Activated CD4-positive, alpha-beta T cell treated with anti-CD3 and anti-CD28 coated beads, Interleukin-2, amount 10 ng/mL, durations not matched to agents 24 days and 14 days (primary cell): ENCODE measurements around the gene FCHO1. TPM values are rescaled to one million over a fixed set of nuclear protein-coding genes. Genes with fewer than 3 reads are reported as not detected.
A peak's percentile ranks its signal among the peaks of the same experiment; 100 is the strongest.

Source experiments
- DNase-seq: peaks from one replicate; pipeline ENCODE4 v3.0.0; 2022
- H3K27ac Mint-ChIP-seq: one replicate; pipeline ENCODE4 v1.8.0; 2022; ENCODE audit warnings: mild to moderate bottlenecking, mixed read lengths
- H3K27me3 Mint-ChIP-seq: one replicate; pipeline ENCODE4 v1.8.0; 2022; ENCODE audit warnings: mixed read lengths
- H3K36me3 Mint-ChIP-seq: one replicate; pipeline ENCODE4 v1.8.0; 2022; ENCODE audit warnings: low read depth, mild to moderate bottlenecking, mixed read lengths
- H3K4me1 Mint-ChIP-seq: one replicate; pipeline ENCODE4 v1.8.0; 2021; ENCODE audit warnings: mixed read lengths
- H3K4me3 Mint-ChIP-seq: one replicate; pipeline ENCODE4 v1.8.0; 2022; ENCODE audit warnings: mild to moderate bottlenecking, moderate library complexity, mixed read lengths
- H3K9me3 Mint-ChIP-seq: one replicate; pipeline ENCODE4 v1.8.0; 2021; ENCODE audit warnings: mixed read lengths
- intact Hi-C: fragments of 100-400 bp; cut with micrococcal nuclease; formaldehyde crosslinking; loops from one replicate; pipeline ENCODE4 v1.15.1; 2023
- total RNA-seq: library from RNA; stranded (reverse); gene quantifications from 2 replicates; pipeline ENCODE4 v1.2.3, GENCODE V29; 2022

FCHO1 gene
- total RNA-seq, 1 donor from 2014 or later = 91.9 TPM

- peaks cover 5% of the 10 kb centered on the region for H3K4me1 Mint-ChIP-seq
- DNase-seq = no peak
- H3K27me3 Mint-ChIP-seq = no peaks in the 10 kb centered on the region
- peaks cover 73% of the 10 kb centered on the region for H3K36me3 Mint-ChIP-seq
- H3K9me3 Mint-ChIP-seq = no peaks in the 10 kb centered on the region
- H3K4me3 Mint-ChIP-seq = no peak overlapping the region
- no peak overlapping the region for H3K27ac Mint-ChIP-seq
- intact Hi-C loops = no loop called here
Observed at GRCh38 chr19:17829855-17830566, 78.7 kb downstream of the FCHO1 start.

DNA sequence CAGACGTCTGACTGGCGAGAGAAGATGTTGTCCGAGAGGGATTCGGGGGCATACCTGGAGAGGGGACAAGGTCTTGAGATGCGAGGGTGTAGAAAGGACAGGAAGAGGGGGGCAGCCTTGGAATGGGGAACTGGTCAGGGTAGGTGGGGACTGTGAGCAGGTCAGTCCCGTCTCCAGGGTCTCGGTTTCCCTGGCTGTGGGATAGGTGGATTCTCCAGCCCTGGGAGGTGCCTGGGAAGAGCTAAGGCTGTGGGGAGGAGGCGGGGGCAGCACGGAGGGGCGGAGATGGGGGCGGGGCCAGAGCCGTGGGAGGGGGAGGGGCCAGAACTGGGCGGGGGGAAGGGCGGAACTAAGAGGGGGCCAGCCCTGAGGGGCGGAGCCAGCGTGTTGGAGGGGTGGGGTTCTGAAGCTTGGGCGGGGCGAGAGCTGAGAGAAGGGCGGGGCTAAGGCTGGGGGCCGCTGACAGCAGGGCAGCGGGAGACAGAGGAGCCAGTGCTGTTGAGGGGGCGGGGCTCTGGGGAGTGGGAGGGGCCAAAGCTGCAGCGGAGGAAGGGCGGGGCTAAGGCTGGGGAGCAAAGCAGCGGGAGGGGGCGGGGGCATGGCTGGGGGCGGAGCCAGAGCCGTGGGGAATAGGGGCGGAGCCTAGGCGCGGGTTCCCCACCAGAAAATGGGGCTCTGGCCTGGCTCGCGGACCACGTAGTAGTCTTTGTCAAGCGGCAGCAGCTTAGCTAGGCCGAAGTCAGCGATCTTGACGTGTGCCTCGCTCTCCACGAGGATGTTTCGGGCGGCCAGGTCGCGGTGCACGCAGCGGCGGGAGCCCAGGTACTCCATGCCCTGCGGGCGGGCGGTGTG, 79.5 kb downstream of the FCHO1 start:
- intact Hi-C loops = no loop called here
- peak; percentile 79 for DNase-seq
- Mint-ChIP-seq H3K4me3 (no peak overlapping the region), H3K27me3 (no peaks in the 10 kb centered on the region), H3K27ac (no peak overlapping the region), H3K4me1 (peaks cover 11% of the 10 kb centered on the region), H3K36me3 (peaks cover 76% of the 10 kb centered on the region), H3K9me3 (peaks cover 6% of the 10 kb centered on the region)

DNA sequence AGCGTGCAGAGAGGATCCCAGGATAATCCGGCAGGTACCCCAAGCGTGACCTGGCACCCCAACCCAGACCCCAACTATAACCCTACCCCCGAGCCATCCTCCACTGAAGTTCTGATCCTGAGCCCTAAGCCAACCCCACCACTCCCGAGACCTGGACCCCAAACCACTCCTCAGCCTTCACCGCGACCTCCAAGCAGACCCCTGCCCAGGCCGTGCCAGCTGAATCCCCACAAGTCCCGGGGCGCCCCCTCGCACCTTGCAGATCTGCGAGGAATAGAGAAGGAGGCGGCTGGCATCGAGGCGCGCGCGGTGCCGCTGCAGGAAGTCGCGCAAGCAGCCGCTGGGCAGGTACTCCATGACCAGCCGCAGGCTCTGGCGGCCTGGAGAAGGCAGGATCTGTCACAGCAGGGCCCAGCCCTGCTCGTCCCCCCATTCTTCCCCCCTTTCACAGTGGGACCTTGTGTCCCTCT, 80.2 kb downstream of the FCHO1 start:
- H3K4me3 Mint-ChIP-seq = no peak overlapping the region
- peaks cover 6% of the 10 kb centered on the region for H3K9me3 Mint-ChIP-seq
- peaks cover 15% of the 10 kb centered on the region for H3K4me1 Mint-ChIP-seq
- no peak for DNase-seq
- H3K36me3 Mint-ChIP-seq = peaks cover 82% of the 10 kb centered on the region
- no peak overlapping the region for H3K27ac Mint-ChIP-seq
- intact Hi-C loops = no loop called here
- H3K27me3 Mint-ChIP-seq = no peaks in the 10 kb centered on the region

GRCh38 chr19:17832443-17833208, 81.3 kb downstream of the FCHO1 start:
- Mint-ChIP-seq H3K4me3 (no peak overlapping the region), H3K36me3 (peaks cover 87% of the 10 kb centered on the region), H3K9me3 (peaks cover 6% of the 10 kb centered on the region), H3K27me3 (no peaks in the 10 kb centered on the region), H3K27ac (no peak overlapping the region), H3K4me1 (peaks cover 19% of the 10 kb centered on the region)
- DNase-seq = no peak
- intact Hi-C loops = no loop called here

- peaks cover 6% of the 10 kb centered on the region for H3K9me3 Mint-ChIP-seq
- no peak overlapping the region for H3K27ac Mint-ChIP-seq
- DNase-seq = no peak
Observed at GRCh38 chr19:17834350-17835181, 83.3 kb downstream of the FCHO1 start.

DNA sequence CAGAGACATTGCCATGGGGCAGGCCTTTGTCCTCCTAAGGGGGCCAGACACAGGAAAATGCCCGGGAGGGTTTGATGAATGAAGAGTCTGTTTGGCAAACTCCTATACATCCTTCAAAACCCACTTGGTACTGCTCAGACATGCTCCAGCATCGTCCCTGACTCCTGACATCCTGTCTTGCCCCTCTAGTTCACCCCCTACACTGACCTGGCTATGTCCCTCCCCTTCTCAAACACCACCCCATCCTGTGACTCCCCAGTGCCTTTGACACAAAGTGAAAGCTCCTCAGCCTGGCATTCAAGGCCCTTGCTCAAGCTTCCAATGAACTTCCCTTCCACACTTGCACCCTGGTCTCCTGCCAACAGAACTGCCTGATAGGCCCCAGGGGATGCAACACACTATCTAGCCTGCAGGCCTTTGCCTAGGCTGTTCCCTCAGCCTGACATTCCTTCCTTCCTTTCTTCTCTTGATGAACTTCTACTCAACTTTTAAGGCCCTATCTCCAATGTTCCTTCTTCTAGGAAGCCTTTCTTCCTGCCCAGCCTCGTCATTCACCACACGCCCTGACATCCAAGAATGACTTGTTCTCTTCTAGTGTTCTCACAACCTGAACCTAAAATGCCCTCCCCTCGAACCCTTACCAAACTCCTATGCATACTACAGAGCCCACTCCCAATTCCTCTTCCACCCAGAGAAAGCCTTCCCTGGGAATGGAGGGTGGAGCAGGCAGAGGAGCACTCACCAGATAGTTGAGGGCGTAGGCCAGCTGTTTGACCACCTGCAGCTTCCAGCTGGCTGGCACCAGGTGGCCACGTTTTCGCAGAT, 84.1 kb downstream of the FCHO1 start:
- intact Hi-C loops = no loop called here
- Mint-ChIP-seq H3K9me3 (peaks cover 6% of the 10 kb centered on the region), H3K27ac (peak overlapping the region; percentile 54), H3K4me1 (peaks cover 16% of the 10 kb centered on the region), H3K27me3 (no peaks in the 10 kb centered on the region), H3K36me3 (peaks cover 91% of the 10 kb centered on the region), H3K4me3 (no peak overlapping the region)
- no peak for DNase-seq

More at GRCh38 chr19:17834350-17835181, 83.3 kb downstream of the FCHO1 start:
- Mint-ChIP-seq H3K4me1 (peaks cover 18% of the 10 kb centered on the region), H3K27me3 (no peaks in the 10 kb centered on the region), H3K36me3 (peaks cover 91% of the 10 kb centered on the region), H3K4me3 (no peak overlapping the region)
- intact Hi-C loops = no loop called here

DNA sequence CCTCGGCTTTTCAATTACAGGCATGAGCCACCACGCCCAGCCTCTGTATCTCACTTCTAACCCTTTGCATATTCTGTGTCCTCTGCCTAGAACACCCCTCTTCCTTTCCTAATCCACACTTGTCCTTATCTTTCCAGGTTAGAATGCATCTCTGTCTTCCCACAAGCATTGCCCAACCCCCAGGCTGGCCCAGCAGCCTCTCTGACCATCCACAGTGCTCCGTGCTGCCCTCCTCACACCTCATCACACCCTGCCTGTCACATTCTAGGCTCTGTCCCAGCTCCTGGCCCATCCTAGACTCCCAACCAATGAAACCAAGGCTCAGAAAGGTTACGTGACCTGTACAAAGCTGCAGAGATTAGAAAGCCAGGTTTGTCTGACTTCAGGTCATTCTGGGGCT, 85.3 kb downstream of the FCHO1 start:
- intact Hi-C loops = no loop called here
- Mint-ChIP-seq H3K9me3 (peaks cover 6% of the 10 kb centered on the region), H3K4me3 (no peak overlapping the region), H3K27me3 (no peaks in the 10 kb centered on the region), H3K36me3 (peaks cover 89% of the 10 kb centered on the region), H3K27ac (peak overlapping the region; percentile 42), H3K4me1 (peaks cover 15% of the 10 kb centered on the region)
- no peak for DNase-seq

- intact Hi-C loops = no loop called here
- H3K4me1 Mint-ChIP-seq = peaks cover 15% of the 10 kb centered on the region
- no peak overlapping the region for H3K4me3 Mint-ChIP-seq
- peak; percentile 53 for DNase-seq
- peaks cover 87% of the 10 kb centered on the region for H3K36me3 Mint-ChIP-seq
- H3K27me3 Mint-ChIP-seq = no peaks in the 10 kb centered on the region
- no peak overlapping the region for H3K27ac Mint-ChIP-seq
- H3K9me3 Mint-ChIP-seq = peaks cover 6% of the 10 kb centered on the region
Observed at GRCh38 chr19:17837972-17838371, 86.7 kb downstream of the FCHO1 start.

Other genes starting within 250 kb of the FCHO1 start
- gene PGLS, start 239.8 kb upstream of the FCHO1 start, total RNA-seq = 64.8 and 73.7 TPM in 2 replicates
- 103 and 106 TPM in 2 replicates for gene COLGALT1, start 195.8 kb upstream of the FCHO1 start, total RNA-seq
- 0.02 TPM in 2 replicates for gene UNC13A, start 63.1 kb upstream of the FCHO1 start, total RNA-seq
- gene MAP1S, start 32.0 kb upstream of the FCHO1 start, total RNA-seq = 69.0 and 70.3 TPM in 2 replicates
- gene B3GNT3, start 43.7 kb downstream of the FCHO1 start, total RNA-seq = not detected in 2 replicates
- 5.9 and 8.7 TPM in 2 replicates for gene INSL3, start 70.0 kb downstream of the FCHO1 start, total RNA-seq
- 226 and 239 TPM in 2 replicates for gene JAK3, start 96.5 kb downstream of the FCHO1 start, total RNA-seq
- gene RPL18A, start 108.4 kb downstream of the FCHO1 start, total RNA-seq = 2,698 and 2,718 TPM in 2 replicates
- 1.1 and 1.5 TPM in 2 replicates for gene SLC5A5, start 120.5 kb downstream of the FCHO1 start, total RNA-seq
- gene CCDC124, start 181.5 kb downstream of the FCHO1 start, total RNA-seq = 126 and 136 TPM in 2 replicates
- 0.62 TPM in 1 of 2 replicates, not detected in the other for gene KCNN1, start 215.6 kb downstream of the FCHO1 start, total RNA-seq